NCI-H82 treated with DMSO at 0.1 percent for 48 hours (cell line): ENCODE results near the gene NUDT4B.
"Not testable (repeated sequence)": the region's sequence is repeated elsewhere in the genome, so short reads cannot be mapped to it uniquely, and the experiment has no call there.

Source experiments
- DNase-seq: peaks from one replicate; lab custom pipeline; 2025; ENCODE audit not compliant: unreplicated experiment; lab: John Stamatoyannopoulos, UW

The NUDT4B gene

GRCh38 chr1:148748563-148749334 lies at the start of gene NUDT4B:
Gene NUDT4B, plus strand, starts transcription at chr1:148748774. Its CDS starts 179 bp downstream, at chr1:148748953.
- DNase-seq = not testable (repeated sequence)

GRCh38 chr1:148699357-148699756 lies 49.2 kb upstream of the NUDT4B start:
- not testable (repeated sequence) for DNase-seq

- not testable (repeated sequence) for DNase-seq
Observed at GRCh38 chr1:148702242-148702641, 46.3 kb upstream of the NUDT4B start.

GRCh38 chr1:148703973-148704591 lies 44.5 kb upstream of the NUDT4B start:
- not testable (repeated sequence) for DNase-seq

GRCh38 chr1:148705316-148705948 lies 43.1 kb upstream of the NUDT4B start:
- not testable (repeated sequence) for DNase-seq

GRCh38 chr1:148708779-148709333 lies 39.7 kb upstream of the NUDT4B start:
- DNase-seq = not testable (repeated sequence)

- not testable (repeated sequence) for DNase-seq
Observed at GRCh38 chr1:148710772-148711523, 37.6 kb upstream of the NUDT4B start.

- DNase-seq = not testable (repeated sequence)
Observed at GRCh38 chr1:148712353-148712752, 36.2 kb upstream of the NUDT4B start.

- not testable (repeated sequence) for DNase-seq
Observed at GRCh38 chr1:148715518-148715917, 33.1 kb upstream of the NUDT4B start.

GRCh38 chr1:148716966-148717520 lies 31.5 kb upstream of the NUDT4B start:
- DNase-seq = not testable (repeated sequence)

GRCh38 chr1:148720918-148721317 lies 27.7 kb upstream of the NUDT4B start:
- DNase-seq = not testable (repeated sequence)

GRCh38 chr1:148722758-148723157 lies 25.8 kb upstream of the NUDT4B start:
- not testable (repeated sequence) for DNase-seq

- not testable (repeated sequence) for DNase-seq
Observed at GRCh38 chr1:148723515-148723914, 25.1 kb upstream of the NUDT4B start.

GRCh38 chr1:148724872-148725271 lies 23.7 kb upstream of the NUDT4B start:
- not testable (repeated sequence) for DNase-seq

GRCh38 chr1:148727862-148728261 lies 20.7 kb upstream of the NUDT4B start:
- DNase-seq = not testable (repeated sequence)

GRCh38 chr1:148729128-148729527 lies 19.4 kb upstream of the NUDT4B start:
- DNase-seq = not testable (repeated sequence)

- DNase-seq = not testable (repeated sequence)
Observed at GRCh38 chr1:148729541-148729940, 19.0 kb upstream of the NUDT4B start.

- not testable (repeated sequence) for DNase-seq
Observed at GRCh38 chr1:148732277-148732676, 16.3 kb upstream of the NUDT4B start.

GRCh38 chr1:148733585-148734310 lies 14.8 kb upstream of the NUDT4B start:
- DNase-seq = not testable (repeated sequence)

GRCh38 chr1:148734311-148734662 lies 14.3 kb upstream of the NUDT4B start:
- DNase-seq = not testable (repeated sequence)
